Ishikawa (cell line): ENCODE results near the gene UNC79.

Experiments
- CREB1 ChIP-seq: IDR thresholded peaks from 2 replicates; pipeline ENCODE4 v1.6.1; 2012; ENCODE audit warnings: low read depth
- EGR1 ChIP-seq: IDR thresholded peaks from 2 replicates; pipeline ENCODE4 v1.6.1; 2012
- EP300 ChIP-seq: IDR thresholded peaks from 2 replicates; pipeline ENCODE4 v1.6.1; 2012; ENCODE audit warnings: borderline replicate concordance
- FOXM1 ChIP-seq: IDR thresholded peaks from 2 replicates; pipeline ENCODE4 v1.6.1; 2012; ENCODE audit warnings: low read depth, borderline replicate concordance
- MAX ChIP-seq: IDR thresholded peaks from 2 replicates; pipeline ENCODE4 v1.6.1; 2012
- RAD21 ChIP-seq: IDR thresholded peaks from 2 replicates; pipeline ENCODE4 v1.6.1; 2012; ENCODE audit warnings: low read depth
- REST ChIP-seq: IDR thresholded peaks from 2 replicates; pipeline ENCODE4 v1.6.1; 2012; ENCODE audit warnings: low read depth, mild to moderate bottlenecking
- TAF1 ChIP-seq: IDR thresholded peaks from 2 replicates; pipeline ENCODE4 v1.6.1; 2012; ENCODE audit warnings: low read depth, mild to moderate bottlenecking
- TCF12 ChIP-seq: IDR thresholded peaks from 2 replicates; pipeline ENCODE4 v1.6.1; 2012; ENCODE audit warnings: low read depth
- TF ChIP-seq, protein P1 (sequence below): IDR thresholded peaks from 2 replicates; pipeline ENCODE4 v1.6.1; 2012

GRCh38 chr14:93454224-93454623 is 23.5 kb downstream of the UNC79 start:
- TF ChIP-seq TAF1: no peak
- no peak for TF ChIP-seq FOXM1
- TF ChIP-seq REST: no peak
- TF ChIP-seq RAD21: no peak
- TF ChIP-seq EP300: no peak
- TF ChIP-seq CREB1: no peak
- TF ChIP-seq, protein P1, sequence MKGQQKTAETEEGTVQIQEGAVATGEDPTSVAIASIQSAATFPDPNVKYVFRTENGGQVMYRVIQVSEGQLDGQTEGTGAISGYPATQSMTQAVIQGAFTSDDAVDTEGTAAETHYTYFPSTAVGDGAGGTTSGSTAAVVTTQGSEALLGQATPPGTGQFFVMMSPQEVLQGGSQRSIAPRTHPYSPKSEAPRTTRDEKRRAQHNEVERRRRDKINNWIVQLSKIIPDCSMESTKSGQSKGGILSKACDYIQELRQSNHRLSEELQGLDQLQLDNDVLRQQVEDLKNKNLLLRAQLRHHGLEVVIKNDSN: no peak
- TF ChIP-seq EGR1: no peak
- no peak for TF ChIP-seq MAX
- no peak for TF ChIP-seq TCF12
